Endothelial cell of umbilical vein (primary cell): ENCODE results near the gene PRRC2A. TPM values are rescaled to one million over a fixed set of nuclear protein-coding genes. Genes with fewer than 3 reads are reported as not detected.

Experiments used
- BruUV-seq: library from RNA; stranded (reverse); fragments of 400-500 nt; replicated peaks from 2 replicates; lab custom pipeline; 2021; lab: Mats Ljungman, UMichigan
- CTCF ChIA-PET: fragments of 300-600, 350-600 bp; sonication (Branson Sonifier 250); formaldehyde crosslinking; loops from one replicate; lab custom pipeline; 2021; ENCODE audit warnings: antibody characterized with exemption, inconsistent platforms; lab: Charles Lee
- POLR2A ChIA-PET: fragments of 300-600, 350-600 bp; sonication (Branson Sonifier 250); formaldehyde crosslinking; loops from one replicate; lab custom pipeline; 2021; ENCODE audit warnings: antibody characterized with exemption, inconsistent platforms; lab: Charles Lee
- DNase-seq: peaks from one replicate; pipeline ENCODE4 v3.0.0-alpha.2; 2011; ENCODE audit warnings: low read depth, low spot score
- FAIRE-seq: peaks from 2 replicates; lab custom pipeline; 2011; peaks lifted over from hg19 to GRCh38; lab: Jason Lieb, UNC
- H2AFZ ChIP-seq: 2 replicates; pipeline ENCODE4 v1.6.0; 2012; ENCODE audit warnings: low read depth, low read length, control low read depth, inconsistent platforms
- H3K27ac ChIP-seq: 2 replicates; pipeline ENCODE4 v1.5.1; 2011; ENCODE audit warnings: low read depth, mild to moderate bottlenecking, control low read depth, low read length, moderate library complexity; ENCODE audit not compliant: insufficient read depth
- H3K27me3 ChIP-seq, 2 experiments: 2 replicates each; pipeline versions ENCODE4 v1.6.0 to v1.6.1; 2011; ENCODE audit warnings: low read length in 2 of 2, mixed read lengths in 1 of 2; ENCODE audit not compliant: control insufficient read depth in 2 of 2, insufficient read depth in 2 of 2
- H3K36me3 ChIP-seq, 2 experiments: 2 replicates in 1 of 2; 3 replicates in 1 of 2; pipeline ENCODE4 v1.5.1; 2011; ENCODE audit warnings: low read length in 2 of 2, mild to moderate bottlenecking in 1 of 2, moderate library complexity in 1 of 2; ENCODE audit not compliant: control insufficient read depth in 2 of 2, insufficient read depth in 2 of 2; ENCODE audit errors: extremely low read depth in 1 of 2
- H3K4me1 ChIP-seq: 3 replicates; pipeline ENCODE4 v1.5.1; 2011; ENCODE audit warnings: mild to moderate bottlenecking, low read length; ENCODE audit not compliant: control insufficient read depth, insufficient read depth; ENCODE audit errors: extremely low read depth
- H3K4me2 ChIP-seq: 2 replicates; pipeline ENCODE4 v1.6.1; 2011; ENCODE audit warnings: low read length, control low read depth, mixed read lengths; ENCODE audit not compliant: insufficient read depth
- H3K4me3 ChIP-seq, 3 experiments: fragments of 200-600 bp in 1 of 3; sonication (generic), shearing (Covaris generic) in 1 of 3; replicated peaks in 1 of 3; 2 replicates each; pipeline ENCODE4 v1.5.1; 2011 to 2016; ENCODE audit warnings: control low read depth in 3 of 3, low read length in 3 of 3, mild to moderate bottlenecking in 2 of 3, inconsistent platforms in 1 of 3, low read depth in 1 of 3, moderate library complexity in 1 of 3; ENCODE audit not compliant: insufficient read depth in 1 of 3
- H3K79me2 ChIP-seq: 2 replicates; pipeline ENCODE4 v1.6.0; 2012; ENCODE audit warnings: low read length, inconsistent platforms; ENCODE audit not compliant: control insufficient read depth, insufficient read depth
- H3K9ac ChIP-seq: replicated peaks from 2 replicates; pipeline ENCODE3; 2011; ENCODE audit warnings: low read length, control low read depth; ENCODE audit not compliant: insufficient read depth; ENCODE audit errors: extremely low read depth
- H3K9me1 ChIP-seq: replicated peaks from 3 replicates; pipeline ENCODE4 v1.6.0; 2011; ENCODE audit warnings: mild to moderate bottlenecking, low read length; ENCODE audit not compliant: control insufficient read depth, insufficient read depth; ENCODE audit errors: extremely low read depth
- H3K9me3 ChIP-seq: replicated peaks from 2 replicates; pipeline ENCODE4 v1.5.1; 2012; ENCODE audit warnings: low read length, inconsistent platforms; ENCODE audit not compliant: control insufficient read depth, insufficient read depth
- H4K20me1 ChIP-seq: replicated peaks from 2 replicates; pipeline ENCODE3; 2011; ENCODE audit warnings: mild to moderate bottlenecking, low read length; ENCODE audit not compliant: control insufficient read depth, insufficient read depth; ENCODE audit errors: extremely low read depth
- CTCF ChIP-seq, 2 donors: IDR thresholded peaks; 1 replicate in 1 of 2; 2 replicates in 1 of 2; pipeline ENCODE4 v1.5.1; 2011; ENCODE audit warnings: low read length in 2 of 2, mild to moderate bottlenecking in 2 of 2, moderate library complexity in 2 of 2, control low read depth in 1 of 2, inconsistent platforms in 1 of 2, low read depth in 1 of 2; ENCODE audit not compliant: insufficient read depth in 1 of 2; ENCODE audit errors: extremely low read depth in 1 of 2
- EZH2 ChIP-seq: IDR thresholded peaks from 2 replicates; pipeline ENCODE4 v1.6.1; 2012; ENCODE audit warnings: borderline replicate concordance, low read depth, mild to moderate bottlenecking, moderate library complexity, low read length, inconsistent platforms; ENCODE audit not compliant: severe bottlenecking
- FOS ChIP-seq: IDR thresholded peaks from 2 replicates; pipeline ENCODE4 v1.6.1; 2011; ENCODE audit warnings: mild to moderate bottlenecking, low read length, moderate library complexity, borderline replicate concordance; ENCODE audit not compliant: insufficient read depth
- GATA2 ChIP-seq: IDR thresholded peaks from 2 replicates; pipeline ENCODE4 v1.7.0; 2011; ENCODE audit warnings: low read depth, mild to moderate bottlenecking, moderate library complexity, mixed read lengths, low read length; ENCODE audit not compliant: insufficient read length, insufficient read depth
- JUN ChIP-seq: IDR thresholded peaks from 2 replicates; pipeline ENCODE4 v1.6.1; 2011; ENCODE audit warnings: borderline replicate concordance, low read depth; ENCODE audit not compliant: insufficient read length, insufficient read depth
- MAX ChIP-seq: IDR thresholded peaks from 2 replicates; pipeline ENCODE4 v1.6.1; 2011; ENCODE audit not compliant: insufficient read depth, insufficient read length
- MYC ChIP-seq: IDR thresholded peaks from one replicate; pipeline ENCODE4 v1.6.1; 2011; ENCODE audit warnings: mild to moderate bottlenecking, low read depth, low read length
- POLR2A ChIP-seq: IDR thresholded peaks from 2 replicates; pipeline ENCODE4 v1.6.1; 2012; ENCODE audit warnings: low read depth, mild to moderate bottlenecking, control low read depth, low read length
- POLR2AphosphoS5 ChIP-seq: IDR thresholded peaks from 2 replicates; pipeline ENCODE4 v1.6.1; 2012; ENCODE audit warnings: low read depth, mild to moderate bottlenecking, control low read depth, low read length, moderate library complexity; ENCODE audit not compliant: insufficient read depth
- dilution Hi-C: fragments of 300-500 bp; cut with MboI; formaldehyde crosslinking; loops from one replicate; pipeline ENCODE4 v1.15.0; 2019; ENCODE audit warnings: low sequenced_read_pairs; ENCODE audit not compliant: extremely low pct_ligation_motif_present
- intact Hi-C: fragments of 100-400 bp; cut with micrococcal nuclease; formaldehyde crosslinking; loops from one replicate; pipeline ENCODE4 v1.10.0; 2022
- polyA plus RNA-seq, 4 experiments: library from polyadenylated mRNA; depleted of rRNA in 3 of 4; stranded (reverse) in 3 of 4; unstranded in 1 of 4; fragments of >200 nt; gene quantifications; 2 replicates each; pipeline versions ENCODE4 v1.2.1 to v1.2.3, GENCODE V29; 2011 to 2012; ENCODE audit warnings: missing spikeins in 1 of 4
- total RNA-seq: library from RNA; stranded (reverse); gene quantifications from 2 replicates; pipeline ENCODE4 v1.2.3, GENCODE V29; 2021

PRRC2A gene
- total and polyA plus RNA-seq, 2 donors (not counting 3 experiments of a cell fraction or from before 2014, with no cell fraction given), result 88.4 to 229 TPM

- intact Hi-C loops, result no loop called here
- BruUV-seq, result no TSS peak
- FAIRE-seq, result no peak
Measured at GRCh38 chr6:31609519-31610406, 10.8 kb upstream of the PRRC2A start.

More at GRCh38 chr6:31609519-31610406, 10.8 kb upstream of the PRRC2A start:
- TF ChIP-seq MYC (no peak), GATA2 (no peak), EZH2 (no peak), FOS (no peak), POLR2A (no peak), POLR2AphosphoS5 (no peak), CTCF (IDR thresholded peaks at IDR 0.05; ENCODE audit: extremely low read depth in 1 of 2, insufficient read depth in 1 of 2, low read depth in 1 of 2, low read length in 2 of 2) (no peak), MAX (no peak), JUN (no peak)
- Histone ChIP-seq H3K79me2 (no peaks in the 10 kb centered on the region), H2AFZ (no peak overlapping the region), H3K27ac (no peak overlapping the region), H3K9me3 (no peaks in the 10 kb centered on the region), H4K20me1 (no peaks in the 10 kb centered on the region), H3K9ac (no peak overlapping the region), H3K4me2 (no peak overlapping the region), H3K4me1 (no peaks in the 10 kb centered on the region), H3K27me3 (peaks cover 0 to 3% of the 10 kb centered on the region in 2 experiments), H3K36me3 (no peaks in the 10 kb centered on the region), H3K4me3 (no peak overlapping the region), H3K9me1 (no peaks in the 10 kb centered on the region)
- CTCF ChIA-PET, result interaction anchor here (1.1 to 2.1 kb wide), 7 partner anchors 9 to 59 kb away, joined by 3 to 10 read pairs (median 6); partner anchors contain the start of gene LST1
- dilution Hi-C loops, result no loop called here
- POLR2A ChIA-PET, result no interaction called here
- DNase-seq, result no peak
